ENCODE measurements around the gene CDK2.
A peak's percentile ranks its signal among the peaks of the same experiment; 100 is the strongest.
"Not testable (repeated sequence)": the region's sequence is repeated elsewhere in the genome, so short reads cannot be mapped to it uniquely, and the experiment has no call there.

CDK2 gene

DNA sequence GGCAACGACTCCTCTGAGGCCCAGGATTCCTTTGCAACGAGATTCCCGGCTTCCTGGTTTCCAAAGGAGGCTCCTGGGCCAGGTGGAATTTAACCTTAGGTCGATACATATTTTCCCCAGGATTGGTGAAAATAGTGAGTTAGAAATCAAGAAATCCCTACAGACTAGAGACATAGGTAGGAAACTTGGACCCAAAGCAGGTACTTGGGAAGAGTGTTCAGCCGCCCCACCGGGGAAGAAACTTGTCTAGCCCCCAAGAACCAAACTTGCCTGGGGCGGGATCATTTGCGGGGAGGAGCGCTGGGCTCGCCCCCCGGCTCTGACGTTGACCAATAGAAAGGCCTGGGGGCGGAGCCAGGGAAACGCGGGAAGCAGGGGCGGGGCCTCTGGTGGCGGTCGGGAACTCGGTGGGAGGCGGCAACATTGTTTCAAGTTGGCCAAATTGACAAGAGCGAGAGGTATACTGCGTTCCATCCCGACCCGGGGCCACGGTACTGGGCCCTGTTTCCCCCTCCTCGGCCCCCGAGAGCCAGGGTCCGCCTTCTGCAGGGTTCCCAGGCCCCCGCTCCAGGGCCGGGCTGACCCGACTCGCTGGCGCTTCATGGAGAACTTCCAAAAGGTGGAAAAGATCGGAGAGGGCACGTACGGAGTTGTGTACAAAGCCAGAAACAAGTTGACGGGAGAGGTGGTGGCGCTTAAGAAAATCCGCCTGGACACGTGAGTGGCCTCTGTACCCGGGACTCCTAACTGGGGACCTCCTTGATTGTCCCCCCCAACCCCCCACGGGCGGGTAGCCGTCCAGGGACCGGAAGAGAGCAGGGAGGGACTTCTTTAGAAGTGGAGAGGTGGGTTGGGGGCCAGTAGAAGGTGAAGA, at the start of gene CDK2:
Gene CDK2 (plus strand): TSS at position 423 of the 874 bp plus-strand sequence. CDS start 179 bp downstream, at position 602.
- Histone ChIP-seq H3K4me3 (peak within 1 kb of the TSS; percentile 87), H3K27ac (peak within 1 kb of the TSS; percentile 75 to 86)
- peak; percentile 95 for DNase-seq (ENCODE audit: low spot score)
- no peak for TF ChIP-seq CTCF (IDR thresholded peaks at IDR 0.05)

DNA sequence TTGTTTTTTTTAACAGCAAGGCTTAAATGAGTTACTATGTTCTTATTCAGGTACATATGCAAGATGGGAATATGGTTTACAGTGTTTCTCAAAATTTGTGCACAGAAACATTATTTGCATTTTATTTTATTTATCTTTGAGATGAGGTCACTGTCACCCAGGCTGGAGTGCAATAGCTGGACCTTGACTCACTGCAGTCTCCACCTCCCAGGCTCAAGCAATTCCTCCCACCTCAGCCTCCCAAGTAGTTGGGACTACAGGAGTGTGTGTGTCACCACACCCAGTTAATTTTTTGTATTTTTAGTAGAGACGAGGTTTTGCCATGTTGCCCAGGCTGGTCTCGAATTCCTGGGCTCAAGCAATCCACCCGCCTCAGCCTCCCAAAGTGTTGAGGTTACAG, 47.6 kb upstream of the CDK2 start:
- not testable (repeated sequence) for H3K27ac ChIP-seq; H3K4me3 ChIP-seq; DNase-seq (ENCODE audit: low spot score)

- H3K27ac ChIP-seq: no peak overlapping the region
- DNase-seq (ENCODE audit: low spot score): no peak
- no peak overlapping the region for H3K4me3 ChIP-seq
- TF ChIP-seq CTCF (IDR thresholded peaks at IDR 0.05): no peak
These were observed 44.5 kb upstream of the CDK2 start for GRCh38 chr12:55922126-55922525.

- not testable (repeated sequence) for H3K27ac ChIP-seq; H3K4me3 ChIP-seq; DNase-seq (ENCODE audit: low spot score)
These were observed 43.0 kb upstream of the CDK2 start for GRCh38 chr12:55923648-55924047.

GRCh38 chr12:55925371-55925770, 41.3 kb upstream of the CDK2 start:
- DNase-seq (ENCODE audit: low spot score): no peak
- no peak for TF ChIP-seq CTCF (IDR thresholded peaks at IDR 0.05)
- no peak overlapping the region for H3K27ac ChIP-seq
- H3K4me3 ChIP-seq: no peak overlapping the region

DNA sequence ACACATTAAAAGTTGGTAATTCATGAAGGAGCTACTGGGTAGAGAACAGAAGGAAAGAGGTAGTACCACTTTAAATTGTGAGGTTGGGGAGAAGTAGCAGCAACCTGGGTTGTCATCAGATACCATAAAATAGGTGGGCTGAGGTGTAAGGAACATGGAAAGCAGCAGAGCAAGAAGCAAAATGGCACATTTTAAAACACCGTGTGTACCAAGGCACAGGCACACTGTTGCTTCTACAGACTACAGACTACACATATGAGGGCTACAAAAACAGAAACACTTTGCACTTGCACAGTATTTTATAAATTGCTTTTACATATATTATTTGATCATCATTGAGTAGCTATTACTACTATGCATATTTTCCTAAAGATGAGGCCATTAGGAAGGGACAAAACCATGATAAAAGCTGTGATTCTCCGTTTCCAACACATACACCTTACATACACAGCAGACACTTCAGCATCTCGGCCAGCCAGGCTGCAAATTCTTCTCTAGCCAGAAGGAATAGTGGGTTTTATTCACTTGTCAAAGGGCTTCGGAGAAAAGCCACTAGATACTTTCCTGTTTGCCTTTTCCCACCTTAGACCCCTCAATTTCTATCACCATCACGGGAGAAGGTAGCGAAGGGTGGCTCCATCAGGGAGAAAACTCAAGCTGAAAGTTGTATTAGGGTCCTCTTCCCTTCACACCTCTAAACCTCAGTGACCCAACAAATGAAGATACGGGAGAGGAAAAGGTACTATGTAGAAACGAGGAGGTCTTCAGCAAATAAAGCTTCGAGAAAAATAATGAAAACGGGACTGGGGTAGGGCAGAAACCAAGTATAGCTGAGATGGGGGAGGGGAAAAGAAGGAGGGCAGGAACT, 40.5 kb upstream of the CDK2 start:
- no peak for DNase-seq (ENCODE audit: low spot score)
- peak overlapping the region; percentile 78 to 98 for H3K27ac ChIP-seq
- peak overlapping the region; percentile 92 for H3K4me3 ChIP-seq
- no peak for TF ChIP-seq CTCF (IDR thresholded peaks at IDR 0.05)

DNA sequence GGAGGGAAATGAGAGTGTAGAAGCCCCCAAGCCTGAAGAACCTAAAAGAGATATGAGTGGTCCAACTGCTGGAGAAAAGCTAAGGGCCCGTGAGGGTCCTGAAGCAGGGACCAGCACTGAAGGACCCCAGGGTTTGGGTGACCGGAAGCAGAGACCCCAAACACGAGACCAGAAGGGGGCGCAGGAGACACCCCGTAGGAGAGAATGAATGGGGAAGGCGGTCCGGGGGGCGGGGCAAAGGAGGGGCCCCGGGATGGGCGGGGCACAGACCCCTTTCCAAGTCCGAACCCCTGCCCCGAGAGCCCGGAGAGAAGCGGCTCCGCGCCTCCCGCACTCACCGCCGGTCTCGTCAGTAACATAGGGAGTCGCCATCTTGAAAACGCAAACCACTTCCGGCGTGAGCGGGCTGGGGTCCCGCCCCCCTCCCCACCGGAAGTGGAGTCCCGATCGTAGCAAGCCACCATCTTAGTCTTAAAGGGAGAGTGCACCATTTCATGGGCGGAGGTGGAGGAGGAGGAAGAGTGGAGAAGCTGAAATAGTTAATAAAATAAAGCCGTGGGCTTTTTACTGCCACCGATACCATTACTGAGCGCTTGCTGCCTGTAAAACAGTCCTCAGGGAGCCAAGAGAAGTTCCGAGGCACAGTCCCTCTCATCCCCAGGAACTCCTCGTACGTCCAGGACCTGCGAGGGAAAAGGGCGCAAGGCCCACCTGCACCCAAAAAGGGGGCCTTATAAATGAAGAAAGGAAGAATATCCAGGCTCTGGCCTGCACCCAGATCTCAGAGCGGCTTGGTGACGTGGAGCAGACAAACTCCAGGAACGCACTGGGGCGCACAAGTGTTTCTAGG, 39.7 kb upstream of the CDK2 start:
- peak overlapping the region; percentile 78 to 98 for H3K27ac ChIP-seq
- DNase-seq (ENCODE audit: low spot score): peak; percentile 94
- peak; percentile 59 for TF ChIP-seq CTCF (IDR thresholded peaks at IDR 0.05)
- H3K4me3 ChIP-seq: peak overlapping the region; percentile 92
